ENCODE data around the gene TMUB2. TPM values are rescaled to one million over a fixed set of nuclear protein-coding genes. Genes with fewer than 3 reads are reported as not detected.
"Not testable (repeated sequence)": the region's sequence is repeated elsewhere in the genome, so short reads cannot be mapped to it uniquely, and the experiment has no call there.

The TMUB2 gene
- total RNA-seq, 2 experiments from 2014 or later, result 26.7 to 27.9 TPM

GRCh38 chr17:44236444-44236991 lies 49.7 kb downstream of the TMUB2 start:
- H3K4me3 Mint-ChIP-seq, result no peak overlapping the region
- H3K27me3 Mint-ChIP-seq (ENCODE audit: low read depth), result peaks cover 7% of the 10 kb centered on the region
- ATAC-seq (no peak), DNase-seq (no peak)
- CTCF ChIA-PET, result interaction anchor here (1.3 kb wide), 1 partner anchor 26 kb away, joined by 5 read pairs; no protein-coding TSS in a partner anchor
- H3K36me3 Mint-ChIP-seq (ENCODE audit: low read depth), result no peaks in the 10 kb centered on the region
- no peak overlapping the region for H3K27ac Mint-ChIP-seq
- POLR2A ChIA-PET, result interaction anchor here (1.1 kb wide), 1 partner anchor 17 kb away, joined by 3 read pairs; the partner anchor contains the start of gene UBTF
- H3K9me3 Mint-ChIP-seq (ENCODE audit: insufficient read depth), result no peaks in the 10 kb centered on the region
- peaks cover 12% of the 10 kb centered on the region for H3K4me1 Mint-ChIP-seq (ENCODE audit: low read depth)

- H3K27me3 Mint-ChIP-seq (ENCODE audit: low read depth); DNase-seq; H3K9me3 Mint-ChIP-seq (ENCODE audit: insufficient read depth); H3K4me3 Mint-ChIP-seq; H3K36me3 Mint-ChIP-seq (ENCODE audit: low read depth); H3K27ac Mint-ChIP-seq; ATAC-seq; POLR2A ChIA-PET; CTCF ChIA-PET: not testable (repeated sequence)
- H3K4me1 Mint-ChIP-seq (ENCODE audit: low read depth), result peaks cover 12% of the 10 kb centered on the region
These were observed 51.1 kb downstream of the TMUB2 start for GRCh38 chr17:44237886-44238285.

DNA sequence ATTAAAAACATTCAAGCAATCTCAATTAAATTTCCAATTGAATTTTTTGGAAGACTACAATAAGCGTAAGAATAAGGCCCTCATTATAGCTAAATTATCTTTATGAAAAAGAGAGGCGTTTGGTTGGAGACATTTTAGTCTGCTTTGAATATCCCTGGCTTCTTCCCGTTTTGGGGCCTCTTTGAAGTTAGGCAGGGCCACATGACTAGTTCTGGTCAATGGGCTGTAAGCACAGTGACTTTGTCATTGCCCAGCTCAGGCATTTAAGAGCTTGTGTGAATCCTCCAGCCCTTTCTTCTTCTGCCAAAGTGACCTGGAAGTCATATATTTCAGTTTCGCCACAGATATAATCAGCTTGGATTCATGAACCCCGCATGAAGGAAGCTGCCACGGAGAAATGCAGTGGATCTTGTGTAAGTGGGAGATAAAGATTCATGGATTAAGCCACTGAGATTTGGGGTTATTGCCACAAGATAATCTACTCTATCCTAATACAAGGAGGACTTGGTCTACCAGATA lies 54.4 kb downstream of the TMUB2 start:
- no peak for DNase-seq
- no peaks in the 10 kb centered on the region for H3K9me3 Mint-ChIP-seq (ENCODE audit: insufficient read depth)
- peaks cover 10% of the 10 kb centered on the region for H3K4me1 Mint-ChIP-seq (ENCODE audit: low read depth)
- no peak overlapping the region for H3K4me3 Mint-ChIP-seq
- CTCF ChIA-PET, result no interaction called here
- no peak for ATAC-seq
- peaks cover 3% of the 10 kb centered on the region for H3K27me3 Mint-ChIP-seq (ENCODE audit: low read depth)
- no peak overlapping the region for H3K27ac Mint-ChIP-seq
- no peaks in the 10 kb centered on the region for H3K36me3 Mint-ChIP-seq (ENCODE audit: low read depth)
- POLR2A ChIA-PET, result no interaction called here

Small RNAs within 50 kb of the gene (microRNA-seq; reads per million reads assigned to microRNA genes)
- gene MIR6782, result 2.3 reads per million

Other genes starting within 250 kb of the TMUB2 start
- gene PPY, start 244.5 kb upstream of the TMUB2 start, total RNA-seq, result not detected
- not detected for gene PYY, start 233.0 kb upstream of the TMUB2 start, total RNA-seq
- gene NAGS, start 182.3 kb upstream of the TMUB2 start, total RNA-seq, result under 1 TPM; 0.68 to 0.78 TPM
- 10 to 100 TPM; 24.3 to 26.0 TPM for gene TMEM101, start 172.0 kb upstream of the TMUB2 start, total RNA-seq
- 10 to 100 TPM; 61.9 to 62.5 TPM for gene LSM12, start 120.3 kb upstream of the TMUB2 start, total RNA-seq
- gene G6PC3, start 116.2 kb upstream of the TMUB2 start, total RNA-seq, result 10 to 100 TPM; 19.3 to 19.7 TPM
- 10 to 100 TPM; 24.0 to 24.9 TPM for gene HDAC5, start 63.3 kb upstream of the TMUB2 start, total RNA-seq
- gene HROB, start 45.0 kb upstream of the TMUB2 start, total RNA-seq, result 10 to 100 TPM; 16.4 to 18.0 TPM
- gene ASB16, start 16.3 kb upstream of the TMUB2 start, total RNA-seq, result under 1 TPM; 0.26 to 0.42 TPM
- 100 to 1,000 TPM; 116 to 120 TPM for gene ATXN7L3, start 12.9 kb downstream of the TMUB2 start, total RNA-seq
- gene UBTF, start 32.7 kb downstream of the TMUB2 start, total RNA-seq, result 100 to 1,000 TPM; 165 to 182 TPM
- gene SLC4A1, start 81.2 kb downstream of the TMUB2 start, total RNA-seq, result not detected
- gene RUNDC3A, start 121.6 kb downstream of the TMUB2 start, total RNA-seq, result under 1 TPM in 1 of 2 experiments, not detected in 1; 0.18 TPM
- gene SLC25A39, start 137.9 kb downstream of the TMUB2 start, total RNA-seq, result 100 to 1,000 TPM; 140 to 141 TPM
- 10 to 100 TPM; 45.6 to 46.7 TPM for gene GRN, start 158.3 kb downstream of the TMUB2 start, total RNA-seq
- under 1 TPM; 0.37 to 0.45 TPM for gene FAM171A2, start 176.9 kb downstream of the TMUB2 start, total RNA-seq
- under 1 TPM; 0.39 to 0.82 TPM for gene ITGA2B, start 202.7 kb downstream of the TMUB2 start, total RNA-seq